ENCODE measurements around the gene RTN4RL2.
A peak's percentile ranks its signal among the peaks of the same experiment; 100 is the strongest.

The RTN4RL2 gene

DNA sequence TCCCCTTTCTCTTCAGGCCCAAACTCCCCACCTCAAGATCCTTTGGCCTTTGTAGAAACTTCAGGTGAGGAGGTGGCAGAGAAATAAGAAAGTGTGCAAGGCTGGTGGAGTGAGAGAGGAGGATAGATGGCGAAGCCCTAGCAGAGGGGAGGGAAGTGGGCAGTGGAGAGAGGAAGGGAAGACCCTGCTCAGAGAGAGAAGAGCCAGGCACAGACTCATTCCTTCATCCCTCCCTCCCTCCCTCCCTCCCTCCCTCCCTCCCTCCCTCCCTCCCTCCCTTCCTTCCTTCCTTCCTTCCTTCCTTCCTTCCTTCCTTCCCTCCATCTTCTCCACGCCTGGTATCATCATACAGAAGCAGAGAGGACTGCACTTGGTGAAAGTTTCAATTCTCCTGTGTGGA lies 21.0 kb downstream of the RTN4RL2 start:
- DNase-seq (ENCODE audit: low spot score) = no peak

- no peak for DNase-seq (ENCODE audit: low spot score)
Observed at GRCh38 chr11:57481915-57482781, 21.8 kb downstream of the RTN4RL2 start.

DNA sequence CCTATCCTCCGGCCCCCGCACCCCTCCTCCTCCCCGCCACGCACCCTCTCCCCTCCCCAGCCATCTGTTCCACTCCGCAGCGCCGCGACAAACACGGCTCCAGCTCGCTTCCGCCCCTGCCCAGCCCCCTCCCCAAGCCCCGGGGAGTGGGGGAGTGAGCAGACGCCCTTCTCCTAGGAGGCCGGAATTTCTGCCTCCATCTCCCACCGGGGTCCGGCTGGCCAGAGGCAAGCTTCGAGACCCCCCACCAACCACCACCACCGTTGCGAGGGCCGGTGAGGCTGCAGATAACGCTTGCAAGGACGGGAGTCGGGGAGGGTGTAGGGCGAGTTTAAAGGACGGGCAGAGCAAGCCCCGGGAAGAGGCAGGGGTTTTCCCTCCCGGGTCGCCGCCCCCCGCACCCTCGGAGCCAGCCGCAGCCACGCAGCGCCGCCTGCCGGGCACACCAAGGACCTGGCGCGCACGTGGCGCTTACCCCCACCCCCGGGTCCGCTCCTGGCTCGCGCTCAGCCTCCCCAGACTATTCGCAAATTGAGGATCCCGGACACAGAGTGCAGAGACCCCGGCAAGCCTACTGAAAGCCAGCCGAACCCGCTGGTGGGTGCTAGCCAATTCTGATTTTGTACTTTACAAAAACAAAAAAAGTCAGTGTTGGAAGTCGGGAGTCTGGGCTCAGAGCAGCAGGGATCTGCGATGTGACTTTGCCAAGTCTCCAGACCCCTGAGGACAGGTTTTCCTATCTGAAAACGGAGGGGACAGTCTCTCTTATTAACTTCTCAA lies 22.6 kb downstream of the RTN4RL2 start:
- DNase-seq (ENCODE audit: low spot score) = no peak

DNA sequence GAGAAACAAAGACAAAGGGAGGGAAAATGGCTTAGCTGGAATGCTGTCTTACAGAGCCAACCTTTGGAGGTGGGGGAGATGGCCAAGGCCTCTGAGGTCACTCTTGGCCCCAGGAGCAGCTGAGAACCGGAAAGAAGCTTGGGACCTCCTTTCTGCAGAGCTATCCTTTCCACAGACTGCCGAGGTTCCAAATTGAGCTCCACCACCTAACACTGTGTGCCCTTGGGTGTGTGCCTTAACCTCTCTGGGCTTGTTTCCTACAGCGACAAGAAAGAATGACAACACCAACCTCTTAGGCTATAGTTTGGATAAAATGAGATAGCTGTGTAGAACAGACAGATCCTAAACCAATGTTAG lies 23.2 kb downstream of the RTN4RL2 start:
- DNase-seq (ENCODE audit: low spot score) = no peak

DNA sequence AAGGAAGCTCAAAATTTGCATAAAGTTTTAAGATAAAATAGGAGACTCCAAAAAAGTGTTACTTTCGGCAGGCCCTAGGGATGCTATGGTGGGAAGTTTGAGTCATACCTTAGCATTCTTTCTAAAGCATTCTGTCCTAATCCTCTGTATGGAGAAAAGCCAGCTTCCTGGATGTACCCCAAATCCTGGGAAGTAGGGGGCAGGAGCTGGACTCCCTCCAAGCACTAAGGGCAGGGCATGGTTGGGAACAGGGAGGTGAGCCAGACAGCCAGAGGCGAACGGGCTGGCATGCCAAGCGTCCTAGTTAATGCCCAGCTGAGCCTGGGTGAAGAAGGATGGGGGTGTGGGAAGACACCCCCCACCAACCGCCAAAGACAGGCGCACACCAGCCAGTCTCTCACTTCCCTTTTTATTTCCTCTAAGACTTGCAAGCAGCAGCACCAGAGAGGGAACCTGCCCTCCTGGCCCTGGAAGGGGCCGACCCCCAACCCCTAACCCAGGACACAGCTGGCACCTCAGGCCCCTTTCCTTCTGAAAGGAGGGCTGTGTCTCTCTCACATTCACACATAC lies 23.9 kb downstream of the RTN4RL2 start:
- no peak for DNase-seq (ENCODE audit: low spot score)

DNA sequence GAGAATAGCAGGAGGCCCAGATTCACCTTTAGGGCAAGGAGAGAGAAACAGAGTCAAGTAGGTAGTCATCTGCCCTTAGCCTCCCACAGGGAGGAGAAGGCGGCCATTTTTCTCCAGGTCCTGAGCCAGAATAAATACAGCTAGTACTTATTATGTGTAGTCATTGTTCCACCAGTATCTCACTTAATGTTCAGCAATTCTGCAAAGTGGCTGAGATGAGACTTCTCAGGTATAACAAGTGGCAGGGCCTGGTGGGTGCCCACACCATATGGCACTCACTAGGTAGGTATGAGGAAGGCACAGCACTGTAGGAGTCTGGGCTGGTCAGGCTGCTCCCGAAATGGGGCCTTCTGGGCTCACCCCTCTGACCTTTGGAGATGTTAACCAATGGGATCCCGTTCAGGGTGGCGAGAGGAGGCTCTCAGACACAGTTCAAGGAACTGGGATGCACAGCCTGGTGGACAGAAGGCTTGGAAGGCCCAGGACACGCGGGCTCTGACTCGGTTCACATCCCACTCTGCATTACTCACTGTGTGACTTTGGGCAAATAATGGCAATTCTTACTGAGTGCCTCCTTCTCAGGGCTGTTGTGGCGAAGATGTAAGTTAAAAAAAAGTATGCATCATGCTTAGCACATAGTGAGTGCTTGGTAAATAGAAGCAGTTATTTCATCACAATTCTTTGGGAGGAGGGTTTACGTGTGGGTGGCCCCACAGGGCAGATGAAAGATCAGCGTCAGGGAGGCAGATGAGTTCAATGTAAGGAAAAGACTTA lies 25.1 kb downstream of the RTN4RL2 start:
- DNase-seq (ENCODE audit: low spot score) = no peak

DNA sequence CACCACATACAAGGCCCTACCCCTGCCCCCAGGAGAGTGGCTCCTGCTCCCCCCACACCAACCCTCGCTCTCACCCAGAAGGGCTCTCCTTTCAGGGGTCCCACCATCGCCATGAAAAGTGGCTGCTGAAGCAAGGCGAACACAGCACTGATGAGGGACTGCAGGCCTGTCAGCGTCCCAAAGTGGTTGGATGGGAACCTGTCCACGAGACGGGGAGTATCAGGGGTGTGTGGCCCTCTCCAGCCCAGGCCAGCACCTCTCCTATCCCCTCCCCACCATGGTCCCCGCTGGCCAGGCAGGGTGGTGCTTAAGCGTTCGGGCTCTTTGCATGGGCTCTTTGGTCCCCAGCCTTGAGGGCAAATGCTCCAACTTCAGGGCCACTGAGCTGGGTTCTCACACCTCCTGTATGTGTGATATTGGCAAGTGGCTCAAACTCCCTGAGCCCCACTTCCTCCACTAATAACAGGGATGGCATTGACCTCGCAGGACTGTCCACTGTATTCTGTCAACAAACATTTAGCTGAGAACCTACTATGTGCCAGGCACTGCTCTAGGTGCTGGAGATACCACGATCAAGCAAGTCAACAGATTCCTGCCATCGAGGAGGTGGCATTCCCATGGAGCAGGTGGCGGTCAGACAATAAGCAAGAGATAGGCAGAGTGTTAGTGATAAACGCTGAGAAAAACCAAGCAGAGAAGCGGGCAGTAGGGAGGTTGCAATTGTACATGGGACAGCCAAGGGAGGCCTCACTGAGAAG lies 26.9 kb downstream of the RTN4RL2 start:
- DNase-seq (ENCODE audit: low spot score) = no peak

DNA sequence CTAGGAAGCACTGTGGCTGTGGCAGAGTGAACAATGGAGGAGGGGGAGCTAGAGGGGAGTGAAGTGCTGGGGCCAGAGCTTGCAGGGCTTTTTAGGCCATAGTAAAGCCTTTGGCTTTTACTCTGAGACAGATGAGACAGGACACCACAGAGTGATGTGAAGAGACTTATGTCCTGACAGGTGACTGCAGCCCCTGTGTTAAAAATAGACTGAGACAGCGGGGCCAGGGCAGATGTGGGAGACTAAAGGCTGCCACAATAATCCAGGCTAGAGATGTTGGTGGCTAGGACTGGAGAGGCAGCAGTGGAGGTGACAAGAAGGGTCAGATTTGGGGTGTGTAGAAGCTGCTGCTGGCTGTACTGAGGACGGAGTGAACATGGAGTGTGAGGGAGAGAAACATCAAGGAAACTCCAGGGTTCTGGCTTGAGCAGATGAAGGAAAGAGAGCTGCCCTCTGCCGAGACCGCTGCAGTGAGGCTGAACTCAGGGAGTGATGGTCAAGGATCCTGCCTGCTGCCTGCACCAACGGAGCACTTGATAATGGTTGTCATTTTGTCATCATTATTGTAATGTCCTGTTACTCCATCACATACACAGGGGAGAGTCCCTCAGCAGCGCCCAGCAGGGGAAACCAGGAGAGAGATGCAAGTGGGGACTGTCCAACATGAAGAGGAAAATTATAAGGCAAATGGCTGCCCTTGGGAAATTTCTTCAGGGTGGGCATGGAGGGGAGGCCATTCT lies 27.8 kb downstream of the RTN4RL2 start:
- DNase-seq (ENCODE audit: low spot score) = no peak

DNA sequence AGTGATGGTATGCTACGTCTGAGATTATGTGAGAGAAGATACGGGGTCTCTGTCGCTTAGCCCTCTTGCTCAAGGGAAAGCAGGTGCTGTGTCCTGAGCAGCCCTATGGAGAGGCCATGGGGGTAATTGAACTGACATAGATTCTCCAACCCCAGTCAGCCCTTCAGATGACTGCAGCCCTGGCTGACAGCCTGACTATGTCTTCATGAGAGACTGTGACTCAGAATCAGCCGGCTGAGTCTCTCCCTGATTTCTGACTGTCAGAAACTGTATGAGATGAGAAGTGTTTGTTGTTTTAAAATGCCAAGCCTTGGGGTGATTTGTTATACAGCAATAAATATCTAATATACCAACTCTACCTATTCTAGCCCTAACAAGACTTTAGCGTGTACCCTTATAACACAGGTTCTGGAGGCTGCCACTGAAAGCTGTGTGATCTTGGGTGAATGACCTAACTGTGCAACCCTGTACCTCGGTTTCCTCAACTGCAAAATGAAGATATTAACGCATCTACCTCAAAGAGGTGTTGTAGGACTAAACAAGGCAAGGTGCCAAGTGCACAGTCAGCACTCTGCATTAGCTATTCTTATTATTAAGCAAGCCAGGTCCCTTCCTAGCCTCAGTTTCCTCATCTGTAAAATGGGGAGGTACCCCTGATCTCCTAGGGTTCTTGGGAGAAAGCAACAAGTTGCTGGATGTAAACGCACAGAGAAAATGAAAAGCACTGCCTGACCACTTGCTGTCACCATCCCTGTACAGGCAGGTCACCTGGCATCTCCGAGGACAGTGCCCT lies 30.3 kb downstream of the RTN4RL2 start:
- DNase-seq (ENCODE audit: low spot score) = no peak

GRCh38 chr11:57491371-57492061 lies 31.2 kb downstream of the RTN4RL2 start:
- peak; percentile 34 for DNase-seq (ENCODE audit: low spot score)

DNA sequence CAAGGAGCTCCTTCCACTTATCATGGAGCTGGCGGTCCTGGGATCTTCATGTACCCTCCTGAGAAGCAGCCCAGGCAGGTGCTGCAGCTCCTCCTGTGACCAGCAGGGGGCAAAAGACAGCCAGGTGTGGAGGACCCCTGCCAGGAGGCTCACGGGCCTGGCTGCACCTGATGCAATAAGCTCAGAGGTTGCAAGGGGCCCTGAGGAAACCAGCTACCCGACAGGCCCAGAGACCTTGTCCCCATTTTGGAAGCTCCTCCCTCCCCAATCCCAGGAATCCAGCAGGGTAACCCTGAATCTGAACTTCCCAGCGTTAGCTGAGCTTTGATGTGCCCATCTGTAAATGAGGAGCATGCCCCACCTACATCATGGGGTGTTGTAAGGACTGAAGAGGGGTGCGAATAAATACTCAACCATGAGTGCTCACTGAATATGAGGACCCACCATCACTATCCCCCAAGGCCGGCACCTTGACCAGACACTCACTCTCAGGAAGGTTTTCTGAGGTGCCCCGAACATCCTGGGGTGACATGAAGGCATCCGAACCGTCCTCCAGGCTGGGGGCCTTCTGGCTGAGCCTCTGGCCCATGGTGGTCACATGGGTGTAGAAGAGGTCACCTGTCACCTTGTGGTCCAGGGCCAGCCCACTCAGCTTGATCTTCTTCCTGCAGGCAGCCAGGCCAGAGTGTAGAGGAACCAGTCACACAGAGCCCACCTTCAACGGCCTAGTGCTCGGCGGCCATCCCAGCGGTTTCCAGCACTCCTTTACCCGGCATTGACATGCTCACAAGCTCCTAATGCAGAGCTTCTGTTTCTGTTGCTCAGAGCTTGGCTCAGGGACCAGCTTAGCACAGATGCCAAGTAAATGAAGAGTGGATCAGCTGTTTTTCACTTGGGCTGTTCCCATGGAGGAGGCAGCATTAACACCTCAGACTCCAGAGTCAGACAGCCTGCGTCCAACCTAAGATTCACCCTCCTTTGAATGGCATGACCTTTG lies 33.5 kb downstream of the RTN4RL2 start:
- DNase-seq (ENCODE audit: low spot score) = peak; percentile 74

GRCh38 chr11:57496109-57496820 lies 35.9 kb downstream of the RTN4RL2 start:
- no peak for DNase-seq (ENCODE audit: low spot score)

DNA sequence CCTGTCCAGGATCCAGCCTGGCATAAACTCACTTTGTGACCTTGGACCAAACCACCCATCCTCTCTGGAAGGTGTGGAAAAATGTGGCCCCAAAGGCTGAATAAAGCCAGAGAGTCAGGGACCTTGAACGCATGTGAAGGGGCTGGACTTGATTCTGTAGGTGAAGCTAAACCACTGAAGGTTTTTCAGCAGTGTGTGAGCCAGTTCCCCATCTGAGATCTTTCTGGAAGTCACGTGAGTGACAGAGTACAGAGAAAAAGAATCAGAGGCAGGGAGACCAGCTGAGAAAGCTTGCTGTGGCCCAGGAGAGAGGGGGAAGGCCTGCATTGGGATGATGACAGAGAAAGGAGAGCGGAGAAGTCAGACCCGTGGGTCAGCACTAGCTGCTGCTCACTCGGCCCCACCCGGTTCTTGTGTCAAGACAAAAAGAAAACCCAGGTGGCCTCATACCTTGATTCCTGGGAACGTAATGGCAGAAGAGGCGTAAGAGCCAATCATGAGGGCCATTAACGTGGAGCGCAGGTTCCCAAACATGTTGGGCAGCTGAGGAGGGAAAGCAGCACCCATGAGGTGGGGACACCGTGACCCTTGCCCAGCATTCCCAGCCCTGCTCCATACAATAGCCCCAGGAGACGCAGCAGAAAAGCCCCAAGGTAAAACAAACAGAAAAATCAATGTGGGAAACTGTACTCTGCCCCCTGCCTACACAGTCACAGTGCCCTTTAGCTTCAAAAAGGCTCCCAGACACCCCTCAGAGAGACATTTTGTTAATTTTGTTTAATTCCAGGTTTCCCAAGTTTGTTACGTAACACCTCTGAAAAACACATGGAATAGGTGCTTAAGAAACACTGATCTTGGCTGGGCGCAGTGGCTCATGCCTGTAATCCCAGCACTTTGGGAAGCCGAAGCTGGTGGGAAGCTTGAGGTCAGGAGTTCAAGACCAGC lies 37.2 kb downstream of the RTN4RL2 start:
- no peak for DNase-seq (ENCODE audit: low spot score)

DNA sequence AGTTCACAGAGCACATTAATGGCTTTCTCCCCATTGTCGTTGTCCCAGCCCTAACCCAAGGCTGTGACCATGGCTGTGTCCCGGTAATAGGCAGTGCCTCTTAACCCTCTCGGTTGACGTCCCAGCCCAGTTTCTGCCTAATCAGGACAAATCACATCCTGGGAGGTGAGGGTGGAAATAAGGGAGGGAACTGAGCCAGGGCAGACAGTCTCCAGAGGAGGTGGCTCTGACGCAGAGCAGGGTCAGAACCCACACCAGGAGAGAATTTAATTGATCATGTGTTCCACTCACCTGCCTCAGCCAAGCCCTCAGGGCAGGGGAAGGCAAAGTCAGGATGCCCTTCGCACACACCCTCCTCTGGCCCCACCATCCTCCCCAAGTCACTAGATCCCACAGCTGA lies 38.2 kb downstream of the RTN4RL2 start:
- no peak for DNase-seq (ENCODE audit: low spot score)

DNA sequence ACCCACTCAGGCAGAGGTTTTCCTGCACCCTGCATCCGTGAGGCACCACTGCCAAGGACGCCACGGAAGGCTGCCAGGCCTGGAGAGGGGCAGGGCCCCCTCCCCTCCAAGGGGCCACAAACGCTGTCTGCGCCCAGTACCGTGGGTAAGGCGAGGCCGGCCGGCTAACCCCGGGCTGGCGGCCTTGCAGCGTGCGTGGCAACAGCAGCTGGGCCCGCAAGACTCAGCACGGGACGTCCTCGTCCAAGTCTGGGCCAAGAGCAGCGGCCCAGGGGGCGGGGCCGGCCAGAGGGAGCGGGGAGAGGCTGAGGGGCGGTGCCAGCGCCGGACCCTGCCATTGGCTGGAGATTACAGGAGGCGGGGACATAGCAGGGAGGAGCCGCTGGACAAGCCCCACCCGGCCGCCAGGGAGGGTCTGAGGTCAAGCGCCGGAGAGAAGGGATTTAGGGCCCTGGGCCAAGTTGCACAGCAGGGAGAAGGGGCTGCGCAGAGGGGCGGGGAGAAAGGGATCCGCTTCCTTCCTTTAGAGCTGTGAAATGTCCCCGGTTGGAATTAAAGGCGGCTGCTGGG lies 39.2 kb downstream of the RTN4RL2 start:
- no peak for DNase-seq (ENCODE audit: low spot score)

DNA sequence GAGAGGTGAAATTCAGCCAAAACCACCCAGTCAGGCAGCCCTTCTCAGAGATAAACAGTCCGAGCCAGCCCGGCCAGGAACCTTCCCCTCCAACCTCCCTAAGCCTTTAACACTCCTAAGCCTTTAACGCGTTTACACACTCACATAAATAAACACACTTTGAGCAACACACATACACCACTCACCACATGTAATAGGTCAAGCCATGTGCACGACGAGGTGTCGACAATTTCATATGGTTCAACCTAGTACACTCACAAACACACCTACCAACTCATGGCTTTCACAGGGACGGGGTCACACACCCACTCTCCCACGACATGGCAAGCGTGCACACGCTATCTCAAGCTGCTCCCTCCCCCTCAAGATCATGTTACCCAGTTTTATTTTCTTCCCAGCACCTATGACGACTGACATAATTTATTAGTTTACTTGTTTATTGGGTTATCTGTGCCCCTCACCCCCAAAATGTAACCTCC lies 39.7 kb downstream of the RTN4RL2 start:
- DNase-seq (ENCODE audit: low spot score) = no peak
